Vagina (tissue), 2 donors: Measurements from ENCODE around the gene PCDHGA10.

Source experiments
- CTCF ChIP-seq, 3 experiments: fragments of 450-650 bp in 2 of 3; fragments of 200-600 bp in 1 of 3; sonication (generic) in 1 of 3; IDR thresholded peaks; one replicate each; pipeline ENCODE4 v1.5.1; 2017 to 2019; ENCODE audit warnings: antibody characterized with exemption in 3 of 3, mild to moderate bottlenecking in 2 of 3, moderate library complexity in 2 of 3
- POLR2A ChIP-seq, 2 donors: fragments of 450-650 bp; IDR thresholded peaks; one replicate each; pipeline ENCODE4 v1.6.1; 2017; ENCODE audit warnings: antibody characterized with exemption in 2 of 2, mild to moderate bottlenecking in 2 of 2, moderate library complexity in 2 of 2
- POLR2AphosphoS5 ChIP-seq, 2 donors: sonication (generic); formaldehyde crosslinking; IDR thresholded peaks; one replicate each; pipeline ENCODE4 v1.9.0; 2017; ENCODE audit warnings: antibody characterized with exemption in 2 of 2, mild to moderate bottlenecking in 2 of 2, low read depth in 1 of 2; ENCODE audit not compliant: insufficient read depth in 1 of 2

- TF ChIP-seq POLR2A (IDR thresholded peaks at IDR 0.05), result no peak
- no peak for TF ChIP-seq POLR2AphosphoS5 (IDR thresholded peaks at IDR 0.05; ENCODE audit: insufficient read depth in 1 of 2, low read depth in 1 of 2)
- TF ChIP-seq CTCF (IDR thresholded peaks at IDR 0.05), result no peak
Observed at GRCh38 chr5:141371572-141372475, 41.0 kb upstream of the PCDHGA10 start.
